Measurements from ENCODE around the gene EMC6. TPM values are rescaled to one million over a fixed set of nuclear protein-coding genes. Genes with fewer than 3 reads are reported as not detected.

The EMC6 gene
- total RNA-seq, 1 experiment from 2014 or later, result 26.6 TPM

DNA sequence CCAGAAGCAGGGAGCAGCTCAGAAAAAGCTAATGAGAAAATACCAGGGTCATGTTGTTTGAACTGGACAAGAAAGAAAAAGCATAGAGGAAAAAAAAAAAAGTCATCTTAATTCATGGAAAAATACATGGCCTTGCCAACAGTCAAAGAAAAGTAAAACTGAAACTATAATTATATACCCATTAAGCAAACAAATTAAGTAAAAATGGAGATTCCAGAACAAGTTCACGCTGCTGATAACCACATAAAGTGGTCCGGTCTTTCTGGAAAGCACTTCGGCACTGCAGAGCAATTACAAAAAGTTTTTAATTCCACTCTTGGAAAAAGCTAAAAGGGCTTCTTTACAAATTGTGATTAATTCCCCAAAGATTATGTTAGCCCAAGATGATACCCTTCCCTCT lies 39.8 kb downstream of the EMC6 start:
- DNase-seq (ENCODE audit: low spot score), result no peak

DNA sequence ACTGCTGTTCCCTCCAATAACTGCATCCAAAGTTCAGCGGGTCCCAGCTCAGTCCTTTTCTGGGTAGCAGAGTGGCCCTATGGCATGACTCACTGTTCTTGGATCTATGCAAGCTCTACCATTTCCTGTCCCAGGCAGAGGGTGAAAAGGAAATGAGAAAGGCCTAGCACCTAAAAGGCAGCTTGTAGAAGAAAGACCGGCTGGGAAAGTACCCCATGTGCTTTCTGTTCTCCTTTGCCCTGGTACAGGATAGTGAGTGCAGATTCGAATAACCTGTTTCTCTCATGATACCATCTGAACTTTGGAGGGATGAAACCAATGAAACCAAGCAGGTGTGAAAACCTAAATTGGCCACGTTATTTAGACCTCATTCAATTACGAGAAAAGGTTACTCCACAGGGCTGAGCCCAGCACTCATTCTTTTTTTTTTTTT lies 42.4 kb downstream of the EMC6 start:
- DNase-seq (ENCODE audit: low spot score), result peak; percentile 22

DNA sequence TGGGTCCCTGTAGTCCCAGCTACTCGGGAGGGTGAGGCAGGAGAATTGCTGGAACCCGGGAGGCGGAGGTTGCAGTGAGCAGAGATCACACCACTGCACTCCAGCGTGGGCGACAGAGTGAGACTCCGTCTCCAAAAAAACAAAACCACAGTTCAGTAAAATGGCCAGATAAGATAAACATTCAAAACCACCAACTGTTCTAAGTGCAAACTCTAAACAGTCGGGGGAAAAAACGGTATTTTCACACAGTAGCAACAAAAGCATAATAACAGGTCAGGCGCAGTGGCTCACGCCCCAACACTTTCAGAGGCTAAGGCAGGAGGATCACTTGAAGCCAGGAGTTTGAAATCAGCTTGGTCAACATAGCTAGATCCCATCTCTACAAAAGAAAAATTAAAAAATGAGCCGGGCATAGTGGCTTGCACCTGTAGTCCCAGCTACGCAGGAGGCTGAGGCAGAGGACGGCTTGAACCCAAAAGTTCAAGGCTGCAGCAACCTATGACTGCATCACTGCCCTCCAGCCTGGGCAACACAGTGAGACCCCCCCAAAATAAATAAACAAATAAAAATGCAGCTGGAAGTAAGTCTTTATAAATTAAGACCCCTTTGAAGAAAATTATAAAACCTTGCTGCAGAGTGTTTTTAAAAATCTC lies 44.3 kb downstream of the EMC6 start:
- DNase-seq (ENCODE audit: low spot score), result peak; percentile 27

DNA sequence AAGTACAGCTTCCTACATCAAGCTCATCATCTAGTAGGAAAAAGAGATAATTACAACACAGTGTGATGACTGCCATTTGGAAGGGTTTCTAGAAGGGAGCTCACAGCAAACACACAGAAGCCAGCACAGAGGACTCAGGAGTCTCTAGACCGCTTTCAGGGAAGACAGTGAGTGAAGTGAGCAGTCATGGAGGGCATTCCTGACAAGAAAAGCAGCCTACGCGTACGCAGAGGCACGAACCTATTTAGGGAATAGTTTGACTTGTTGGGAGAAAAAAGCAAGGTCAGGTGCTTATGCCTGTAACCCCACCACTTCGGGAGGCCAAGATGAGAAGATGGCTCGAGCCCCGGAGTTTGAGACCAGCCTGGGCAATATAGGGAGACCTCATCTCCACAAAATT lies 46.7 kb downstream of the EMC6 start:
- no peak for DNase-seq (ENCODE audit: low spot score)

DNA sequence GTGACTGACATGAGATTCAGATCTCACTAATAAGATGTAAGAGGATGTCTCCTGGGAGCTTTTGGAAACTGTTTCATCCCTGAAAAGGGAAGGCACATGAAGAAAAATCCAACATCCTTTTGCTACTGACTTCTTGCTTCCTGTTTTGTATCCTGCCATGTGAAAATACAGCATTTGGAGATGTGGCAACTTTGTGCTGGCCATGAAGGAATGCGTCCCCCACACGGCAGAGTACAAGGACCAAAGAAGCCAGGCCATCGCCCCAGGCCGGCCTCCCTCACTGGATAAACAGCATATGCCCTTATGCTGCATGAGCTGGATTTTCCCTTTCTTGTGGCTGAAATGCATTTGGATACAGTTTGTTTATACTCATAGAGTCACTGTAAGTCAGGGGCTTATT lies 49.6 kb downstream of the EMC6 start:
- DNase-seq (ENCODE audit: low spot score), result no peak

DNA sequence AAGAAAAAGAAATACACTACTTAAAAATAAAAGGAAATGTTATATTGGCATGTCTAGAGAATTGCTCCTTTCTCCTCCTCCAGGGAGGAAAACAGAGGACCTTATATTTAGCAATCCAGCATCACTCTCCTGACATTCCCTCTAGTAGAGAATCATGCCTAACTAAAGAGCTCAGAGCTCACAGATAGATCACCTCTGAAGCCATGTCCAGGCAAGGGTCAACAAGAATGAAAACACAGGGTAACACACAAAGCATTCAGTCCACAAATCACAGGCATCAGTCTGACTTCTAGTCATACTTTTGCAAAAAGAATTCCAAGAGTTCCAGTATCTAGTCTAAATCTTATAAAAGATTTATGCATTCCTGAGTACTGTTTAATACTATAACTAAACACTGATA lies 50.7 kb downstream of the EMC6 start:
- DNase-seq (ENCODE audit: low spot score), result no peak

Other genes with a start within 250 kb of the EMC6 start
- gene OR1E2, start 235.0 kb upstream of the EMC6 start, total RNA-seq (2014; rRNA removed; shearing (Covaris generic)), result not detected in 2 replicates
- gene SPATA22, start 197.0 kb upstream of the EMC6 start, total RNA-seq (2014; rRNA removed; shearing (Covaris generic)), result not detected in 2 replicates
- gene ASPA, start 192.8 kb upstream of the EMC6 start, total RNA-seq (2014; rRNA removed; shearing (Covaris generic)), result 0.16 and 0.66 TPM in 2 replicates
- not detected in 2 replicates for gene TRPV3, start 111.0 kb upstream of the EMC6 start, total RNA-seq (2014; rRNA removed; shearing (Covaris generic))
- 1.2 and 1.7 TPM in 2 replicates for gene TRPV1, start 59.4 kb upstream of the EMC6 start, total RNA-seq (2014; rRNA removed; shearing (Covaris generic))
- gene SHPK, start 32.6 kb upstream of the EMC6 start, total RNA-seq (2014; rRNA removed; shearing (Covaris generic)), result 4.9 and 6.1 TPM in 2 replicates
- gene CTNS, start 32.1 kb upstream of the EMC6 start, total RNA-seq (2014; rRNA removed; shearing (Covaris generic)), result 12.6 and 22.6 TPM in 2 replicates
- 77.8 and 86.8 TPM in 2 replicates for gene TAX1BP3, start 234 bp upstream of the EMC6 start, total RNA-seq (2014; rRNA removed; shearing (Covaris generic))
- not detected in 2 replicates for gene P2RX5, start 27.3 kb downstream of the EMC6 start, total RNA-seq (2014; rRNA removed; shearing (Covaris generic))
- gene HASPIN, start 55.1 kb downstream of the EMC6 start, total RNA-seq (2014; rRNA removed; shearing (Covaris generic)), result 8.5 and 9.4 TPM in 2 replicates
- 37.6 and 43.0 TPM in 2 replicates for gene ITGAE, start 132.4 kb downstream of the EMC6 start, total RNA-seq (2014; rRNA removed; shearing (Covaris generic))
- gene NCBP3, start 177.4 kb downstream of the EMC6 start, total RNA-seq (2014; rRNA removed; shearing (Covaris generic)), result 4.4 and 6.9 TPM in 2 replicates
- gene CAMKK1, start 224.2 kb downstream of the EMC6 start, total RNA-seq (2014; rRNA removed; shearing (Covaris generic)), result 2.7 and 3.5 TPM in 2 replicates
- gene P2RX1, start 247.7 kb downstream of the EMC6 start, total RNA-seq (2014; rRNA removed; shearing (Covaris generic)), result not detected in 2 replicates

Data from H4 (cell line).